H9 (cell line): ENCODE data around the gene SLC26A6. TPM values are rescaled to one million over a fixed set of nuclear protein-coding genes. Genes with fewer than 3 reads are reported as not detected.

Source experiments
- DNase-seq: peaks from one replicate; pipeline ENCODE4 v3.0.0-alpha.2; 2017
- H2AFZ ChIP-seq: one replicate; pipeline ENCODE4 v1.6.1; 2013; ENCODE audit warnings: mild to moderate bottlenecking, low read length, control low read depth, moderate library complexity
- H2AK5ac ChIP-seq: 2 replicates; pipeline ENCODE4 v1.6.1; 2013; ENCODE audit warnings: low read length, control low read depth, mixed read lengths; ENCODE audit not compliant: insufficient read length
- H2BK120ac ChIP-seq: one replicate; pipeline ENCODE4 v1.6.1; 2013; ENCODE audit warnings: low read depth, mild to moderate bottlenecking, low read length, control low read depth, inconsistent platforms; ENCODE audit not compliant: poor library complexity, severe bottlenecking
- H2BK12ac ChIP-seq: 2 replicates; pipeline ENCODE4 v1.6.1; 2013; ENCODE audit warnings: low read length, control low read depth, mixed read lengths, low read depth; ENCODE audit not compliant: insufficient read length
- H2BK15ac ChIP-seq: 2 replicates; pipeline ENCODE4 v1.6.1; 2013; ENCODE audit warnings: low read depth, low read length, control low read depth
- H2BK20ac ChIP-seq: one replicate; pipeline ENCODE4 v1.6.1; 2013; ENCODE audit warnings: low read depth, mild to moderate bottlenecking, low read length, control low read depth, inconsistent platforms; ENCODE audit not compliant: poor library complexity, severe bottlenecking
- H2BK5ac ChIP-seq: 2 replicates; pipeline ENCODE4 v1.6.1; 2013; ENCODE audit warnings: low read length, control low read depth, mixed read lengths; ENCODE audit not compliant: insufficient read length
- H3K14ac ChIP-seq: 2 replicates; pipeline ENCODE4 v1.6.1; 2013; ENCODE audit warnings: low read length, control low read depth; ENCODE audit not compliant: insufficient read depth
- H3K18ac ChIP-seq: 2 replicates; pipeline ENCODE4 v1.6.1; 2013; ENCODE audit warnings: low read depth, mild to moderate bottlenecking, mixed read lengths, low read length, control low read depth; ENCODE audit not compliant: insufficient read length
- H3K23ac ChIP-seq: 2 replicates; pipeline ENCODE4 v1.6.1; 2013; ENCODE audit warnings: low read length, control low read depth, mixed read lengths, low read depth; ENCODE audit not compliant: insufficient read length
- H3K23me2 ChIP-seq: 2 replicates; pipeline ENCODE4 v1.6.1; 2013; ENCODE audit warnings: low read depth, mild to moderate bottlenecking, mixed read lengths, low read length, control low read depth; ENCODE audit not compliant: insufficient read length, poor library complexity, severe bottlenecking
- H3K27ac ChIP-seq: 2 replicates; pipeline ENCODE4 v1.5.1; 2013; ENCODE audit warnings: low read length, control low read depth, mixed read lengths, low read depth; ENCODE audit not compliant: insufficient read length
- H3K27me3 ChIP-seq: 2 replicates; pipeline ENCODE4 v1.6.1; 2013; ENCODE audit warnings: low read length, control low read depth, inconsistent platforms; ENCODE audit not compliant: insufficient read depth
- H3K4ac ChIP-seq: 2 replicates; pipeline ENCODE4 v1.6.1; 2013; ENCODE audit warnings: low read depth, mild to moderate bottlenecking, control low read depth, inconsistent platforms, low read length, moderate library complexity
- H3K4me1 ChIP-seq: 2 replicates; pipeline ENCODE4 v1.6.1; 2013; ENCODE audit warnings: low read length, control low read depth, inconsistent platforms; ENCODE audit not compliant: insufficient read depth
- H3K4me2 ChIP-seq: 2 replicates; pipeline ENCODE4 v1.6.1; 2013; ENCODE audit warnings: low read length, control low read depth, mixed read lengths; ENCODE audit not compliant: insufficient read length, insufficient read depth
- H3K56ac ChIP-seq: 2 replicates; pipeline ENCODE4 v1.6.1; 2013; ENCODE audit warnings: low read depth, mild to moderate bottlenecking, mixed read lengths, low read length, control low read depth; ENCODE audit not compliant: insufficient read length
- H3K79me1 ChIP-seq: 2 replicates; pipeline ENCODE4 v1.6.1; 2013; ENCODE audit warnings: low read depth, mild to moderate bottlenecking, moderate library complexity, low read length, control low read depth, inconsistent platforms; ENCODE audit not compliant: insufficient read depth, poor library complexity, severe bottlenecking
- H3K79me2 ChIP-seq: 2 replicates; pipeline ENCODE4 v1.6.1; 2013; ENCODE audit warnings: low read length, control low read depth, inconsistent platforms; ENCODE audit not compliant: insufficient read depth
- H3K9ac ChIP-seq: 2 replicates; pipeline ENCODE4 v1.6.1; 2013; ENCODE audit warnings: low read length, control low read depth, mixed read lengths; ENCODE audit not compliant: insufficient read length; ENCODE audit errors: extremely low read depth
- H3K9me3 ChIP-seq: one replicate; pipeline ENCODE4 v1.6.1; 2013; ENCODE audit warnings: low read depth, low read length, inconsistent platforms; ENCODE audit not compliant: control insufficient read depth
- H3T11ph ChIP-seq: one replicate; pipeline ENCODE4 v1.6.1; 2013; ENCODE audit warnings: mild to moderate bottlenecking, low read length, control low read depth, inconsistent platforms
- H4K20me1 ChIP-seq: one replicate; pipeline ENCODE4 v1.6.1; 2013; ENCODE audit not compliant: control insufficient read depth, insufficient read length, insufficient read depth
- H4K5ac ChIP-seq: 2 replicates; pipeline ENCODE4 v1.6.1; 2013; ENCODE audit warnings: low read depth, mild to moderate bottlenecking, mixed read lengths, low read length, control low read depth; ENCODE audit not compliant: insufficient read length
- H4K8ac ChIP-seq: replicated peaks from 2 replicates; pipeline ENCODE4 v1.6.1; 2013; ENCODE audit warnings: low read length, control low read depth, mixed read lengths, low read depth; ENCODE audit not compliant: insufficient read length
- H4K91ac ChIP-seq: 2 replicates; pipeline ENCODE4 v1.6.1; 2013; ENCODE audit warnings: low read depth, mild to moderate bottlenecking, moderate library complexity, mixed read lengths, low read length, control low read depth; ENCODE audit not compliant: insufficient read length
- H3K27ac Mint-ChIP-seq, 3 experiments: 2 replicates in 2 of 3; 3 replicates in 1 of 3; pipeline ENCODE4 v1.8.0; 2020 to 2021; ENCODE audit warnings: mixed read lengths in 3 of 3, mild to moderate bottlenecking in 1 of 3, moderate library complexity in 1 of 3
- H3K27me3 Mint-ChIP-seq: 2 replicates; pipeline ENCODE4 v1.8.0; 2021; ENCODE audit warnings: low read depth, mild to moderate bottlenecking, moderate library complexity, mixed read lengths
- H3K36me3 Mint-ChIP-seq, 3 experiments: 2 replicates in 2 of 3; 3 replicates in 1 of 3; pipeline ENCODE4 v1.8.0; 2020 to 2021; ENCODE audit warnings: low read depth in 3 of 3, mixed read lengths in 3 of 3; ENCODE audit not compliant: insufficient read depth in 1 of 3
- H3K4me1 Mint-ChIP-seq, 2 experiments: 2 replicates each; pipeline ENCODE4 v1.8.0; 2020; ENCODE audit warnings: mixed read lengths in 2 of 2
- H3K4me3 Mint-ChIP-seq, 2 experiments: 2 replicates in 1 of 2; 3 replicates in 1 of 2; pipeline ENCODE4 v1.8.0; 2020 to 2021; ENCODE audit warnings: mild to moderate bottlenecking in 2 of 2, mixed read lengths in 2 of 2, moderate library complexity in 1 of 2
- H3K9me3 Mint-ChIP-seq, 2 experiments: 2 replicates in 1 of 2; 3 replicates in 1 of 2; pipeline ENCODE4 v1.8.0; 2020; ENCODE audit warnings: mild to moderate bottlenecking in 2 of 2, mixed read lengths in 2 of 2, moderate library complexity in 1 of 2
- WGBS: extraction: QIAGEN DNeasy Blood & Tissue Kit; methylation state at CpG from one replicate; pipeline ENCODE4 v1.1.7; 2013; ENCODE audit warnings: missing lambda C conversion rate, low lambda C conversion rate, mixed read lengths; ENCODE audit not compliant: insufficient read length; ENCODE audit errors: extremely low coverage; 5-methylcytosine and 5-hydroxymethylcytosine counted together
- total RNA-seq: library from RNA; stranded (reverse); gene quantifications from 2 replicates; pipeline ENCODE4 v1.2.1, GENCODE V29; 2021
- TF ChIP-seq, protein P1 (sequence below): fragments of 200-600 bp; sonication (generic); conservative IDR thresholded peaks from 3 replicates; pipeline ENCODE4 v1.8.0; 2021; ENCODE audit warnings: antibody characterized with exemption, mild to moderate bottlenecking

The SLC26A6 gene
- total RNA-seq, 1 experiment from 2014 or later = 61.3 TPM

DNA sequence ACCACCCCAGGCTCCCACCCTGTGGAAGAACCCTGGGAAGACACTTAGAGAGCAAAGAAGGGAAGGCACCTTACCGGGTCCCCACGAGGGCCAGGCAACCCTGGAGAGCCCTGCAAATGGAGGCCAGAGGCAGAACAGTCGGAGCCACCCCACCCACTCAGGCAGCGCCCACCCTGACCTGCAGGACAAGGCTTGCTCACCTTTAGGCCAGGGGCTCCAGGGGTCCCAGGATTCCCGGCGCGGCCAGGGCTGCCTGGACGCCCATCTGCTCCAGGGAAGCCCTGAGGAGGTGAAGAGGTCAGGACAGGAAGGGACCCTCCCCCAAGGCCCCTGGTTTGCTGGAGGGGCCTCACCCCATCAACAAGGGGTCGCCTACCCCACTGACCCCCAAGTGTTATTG lies 50.4 kb downstream of the SLC26A6 start:
- TF ChIP-seq, protein P1, sequence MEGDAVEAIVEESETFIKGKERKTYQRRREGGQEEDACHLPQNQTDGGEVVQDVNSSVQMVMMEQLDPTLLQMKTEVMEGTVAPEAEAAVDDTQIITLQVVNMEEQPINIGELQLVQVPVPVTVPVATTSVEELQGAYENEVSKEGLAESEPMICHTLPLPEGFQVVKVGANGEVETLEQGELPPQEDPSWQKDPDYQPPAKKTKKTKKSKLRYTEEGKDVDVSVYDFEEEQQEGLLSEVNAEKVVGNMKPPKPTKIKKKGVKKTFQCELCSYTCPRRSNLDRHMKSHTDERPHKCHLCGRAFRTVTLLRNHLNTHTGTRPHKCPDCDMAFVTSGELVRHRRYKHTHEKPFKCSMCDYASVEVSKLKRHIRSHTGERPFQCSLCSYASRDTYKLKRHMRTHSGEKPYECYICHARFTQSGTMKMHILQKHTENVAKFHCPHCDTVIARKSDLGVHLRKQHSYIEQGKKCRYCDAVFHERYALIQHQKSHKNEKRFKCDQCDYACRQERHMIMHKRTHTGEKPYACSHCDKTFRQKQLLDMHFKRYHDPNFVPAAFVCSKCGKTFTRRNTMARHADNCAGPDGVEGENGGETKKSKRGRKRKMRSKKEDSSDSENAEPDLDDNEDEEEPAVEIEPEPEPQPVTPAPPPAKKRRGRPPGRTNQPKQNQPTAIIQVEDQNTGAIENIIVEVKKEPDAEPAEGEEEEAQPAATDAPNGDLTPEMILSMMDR = no peak
- Histone ChIP-seq H3K79me2 (no peaks in the 10 kb centered on the region), H3K9me3 (no peaks in the 10 kb centered on the region), H3K23ac (no peak overlapping the region), H3K9ac (no peak overlapping the region), H3K18ac (no peak overlapping the region), H3K4me1 (no peaks in the 10 kb centered on the region), H2BK20ac (no peak overlapping the region), H3K4ac (no peak overlapping the region), H2BK120ac (no peak overlapping the region), H4K91ac (no peak overlapping the region), H2AK5ac (no peak overlapping the region), H3K56ac (no peak overlapping the region), H2BK5ac (no peak overlapping the region), H2BK15ac (no peak overlapping the region), H3K27me3 (no peaks in the 10 kb centered on the region), H3T11ph (no peak overlapping the region), H4K5ac (no peak overlapping the region), H3K23me2 (no peaks in the 10 kb centered on the region), H2AFZ (no peak overlapping the region), H4K20me1 (no peaks in the 10 kb centered on the region), H2BK12ac (no peak overlapping the region), H3K14ac (no peak overlapping the region), H4K8ac (no peak overlapping the region), H3K27ac (no peak overlapping the region), H3K79me1 (no peaks in the 10 kb centered on the region), H3K4me2 (no peak overlapping the region)
- Mint-ChIP-seq H3K27ac (no peak overlapping the region), H3K4me1 (peaks cover 5 to 9% of the 10 kb centered on the region in 2 experiments; a peak in 2 of 4 replicates), H3K36me3 (peaks cover 0 to 4% (median 0%) of the 10 kb centered on the region in 3 experiments; a peak in 3 of 7 replicates), H3K27me3 (no peaks in the 10 kb centered on the region), H3K9me3 (no peaks in the 10 kb centered on the region), H3K4me3 (no peak overlapping the region)
- no CpG with 5 or more reads among the region's 9 CpGs for WGBS
- no peak for DNase-seq
